Natural killer cell (primary cell): Measurements from ENCODE around the gene CTNNA3. TPM values are rescaled to one million over a fixed set of nuclear protein-coding genes. Genes with fewer than 3 reads are reported as not detected.

Experiments used
- ATAC-seq, 3 donors: fragments of 150-1000 bp in 2 of 3; fragments of 200-7000 bp in 1 of 3; cut with Tn5 transposase; 1 replicate in 1 of 3; 2 replicates in 2 of 3; pipeline ENCODE4 v1.10.0; 2021; ENCODE audit warnings: mild to moderate bottlenecking in 2 of 3, moderate library complexity in 2 of 3
- DNase-seq, 2 donors: peaks; one replicate each; pipeline versions ENCODE4 v3.0.0 to v3.0.0-alpha.2; 2013 to 2021; ENCODE audit warnings: mixed read lengths in 1 of 2
- H3K27ac ChIP-seq: one replicate; pipeline ENCODE4 v1.5.1; 2013; ENCODE audit warnings: mild to moderate bottlenecking, low read length
- H3K27me3 ChIP-seq: one replicate; pipeline ENCODE4 v1.6.1; 2013; ENCODE audit warnings: low read length; ENCODE audit not compliant: control insufficient read depth, insufficient read depth
- H3K36me3 ChIP-seq: one replicate; pipeline ENCODE4 v1.6.1; 2013; ENCODE audit warnings: low read length; ENCODE audit not compliant: control insufficient read depth, insufficient read depth
- H3K4me1 ChIP-seq: one replicate; pipeline ENCODE4 v1.6.1; 2013; ENCODE audit warnings: low read length; ENCODE audit not compliant: control insufficient read depth, insufficient read depth
- H3K4me3 ChIP-seq: one replicate; pipeline ENCODE4 v1.5.1; 2013; ENCODE audit warnings: low read length
- H3K9me3 ChIP-seq: one replicate; pipeline ENCODE4 v1.6.1; 2013; ENCODE audit warnings: low read length; ENCODE audit not compliant: control insufficient read depth, insufficient read depth
- H3K27ac Mint-ChIP-seq, 2 donors: one replicate each; pipeline ENCODE4 v1.8.0; 2022; ENCODE audit warnings: mild to moderate bottlenecking in 2 of 2, mixed read lengths in 2 of 2, moderate library complexity in 1 of 2
- H3K27me3 Mint-ChIP-seq, 2 donors: one replicate each; pipeline ENCODE4 v1.8.0; 2022; ENCODE audit warnings: low read depth in 2 of 2, mixed read lengths in 2 of 2
- H3K36me3 Mint-ChIP-seq: one replicate; pipeline ENCODE4 v1.8.0; 2022; ENCODE audit warnings: mixed read lengths
- H3K4me1 Mint-ChIP-seq, 2 donors: one replicate each; pipeline ENCODE4 v1.8.0; 2022; ENCODE audit warnings: mixed read lengths in 2 of 2
- H3K4me3 Mint-ChIP-seq: one replicate; pipeline ENCODE4 v1.8.0; 2022; ENCODE audit warnings: mild to moderate bottlenecking, moderate library complexity, mixed read lengths
- H3K9me3 Mint-ChIP-seq, 2 donors: one replicate each; pipeline ENCODE4 v1.8.0; 2022; ENCODE audit warnings: mixed read lengths in 2 of 2
- WGBS: methylation state at CpG from one replicate; pipeline ENCODE4 v1.1.7; 2013; ENCODE audit warnings: missing lambda C conversion rate; ENCODE audit not compliant: insufficient coverage; 5-methylcytosine and 5-hydroxymethylcytosine counted together
- intact Hi-C: fragments of 100-400 bp; cut with micrococcal nuclease; formaldehyde crosslinking; loops from one replicate; pipeline ENCODE4 v1.14.2; 2022
- total RNA-seq, 4 donors: library from RNA; stranded (reverse); fragments of 120-200 nt in 1 of 4; gene quantifications; one replicate each; pipeline versions ENCODE4 v1.2.3 to v1.2.4, GENCODE V29; 2013 to 2022
- TF ChIP-seq, protein P1 (sequence below): fragments of 200-600 bp; IDR thresholded peaks from one replicate; pipeline ENCODE4 v1.8.0; 2022; ENCODE audit warnings: antibody characterized with exemption

Gene CTNNA3
- total RNA-seq, 3 donors from 2014 or later (not counting 1 experiment from before 2014, with no cell fraction given) = not detected

DNA sequence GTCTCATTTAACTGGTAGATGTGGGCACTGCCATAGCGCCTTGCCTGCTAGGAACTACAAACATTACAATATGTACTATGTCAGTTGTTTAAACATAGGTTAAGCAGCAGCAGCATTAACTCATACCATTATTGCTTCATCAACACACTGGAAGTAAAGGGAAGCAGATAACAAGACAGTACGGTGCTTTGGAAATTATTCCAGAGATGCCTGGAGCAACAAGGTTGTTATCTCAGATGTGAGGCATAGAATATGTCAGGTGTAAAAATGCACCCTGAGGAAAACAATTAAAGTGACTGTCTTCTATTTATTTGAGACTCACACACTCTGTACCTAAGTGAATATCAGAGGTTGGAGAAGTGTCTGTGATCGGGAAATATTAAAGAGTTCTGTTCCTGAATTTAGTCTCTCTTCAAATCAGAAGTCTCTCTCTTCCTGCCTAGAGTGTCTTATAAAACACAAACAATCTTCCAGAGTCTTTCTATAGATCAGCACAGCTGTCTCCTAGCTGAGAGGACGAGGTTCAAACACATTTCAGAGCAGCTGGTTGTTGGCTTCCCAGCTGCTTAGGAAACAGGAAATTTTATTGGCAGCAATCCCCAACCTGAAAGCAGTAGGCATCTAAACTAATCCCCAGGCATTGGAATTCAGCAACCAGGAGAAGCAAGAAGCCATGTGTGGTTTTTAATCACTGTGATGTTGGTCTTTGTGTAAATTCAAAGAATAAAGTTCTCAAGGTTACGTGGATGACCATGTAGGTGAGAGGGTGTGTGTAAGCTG is 1764.5 kb downstream of the CTNNA3 start:
- H3K9me3 Mint-ChIP-seq = peaks cover 8 to 13% of the 10 kb centered on the region in 2 donors
- no peak overlapping the region for H3K4me3 Mint-ChIP-seq
- H3K27ac Mint-ChIP-seq = no peak overlapping the region
- no peaks in the 10 kb centered on the region for H3K36me3 Mint-ChIP-seq
- no peaks in the 10 kb centered on the region for H3K27me3 Mint-ChIP-seq
- Histone ChIP-seq H3K4me1 (no peaks in the 10 kb centered on the region), H3K36me3 (no peaks in the 10 kb centered on the region), H3K27ac (no peak overlapping the region), H3K4me3 (no peak overlapping the region), H3K27me3 (no peaks in the 10 kb centered on the region), H3K9me3 (no peaks in the 10 kb centered on the region)
- ATAC-seq (no peak), DNase-seq (no peak)
- intact Hi-C loops = no loop called here
- 66% methylated on average over 3 of the region's 5 CpGs for WGBS
- no peaks in the 10 kb centered on the region for H3K4me1 Mint-ChIP-seq
- TF ChIP-seq, protein P1, sequence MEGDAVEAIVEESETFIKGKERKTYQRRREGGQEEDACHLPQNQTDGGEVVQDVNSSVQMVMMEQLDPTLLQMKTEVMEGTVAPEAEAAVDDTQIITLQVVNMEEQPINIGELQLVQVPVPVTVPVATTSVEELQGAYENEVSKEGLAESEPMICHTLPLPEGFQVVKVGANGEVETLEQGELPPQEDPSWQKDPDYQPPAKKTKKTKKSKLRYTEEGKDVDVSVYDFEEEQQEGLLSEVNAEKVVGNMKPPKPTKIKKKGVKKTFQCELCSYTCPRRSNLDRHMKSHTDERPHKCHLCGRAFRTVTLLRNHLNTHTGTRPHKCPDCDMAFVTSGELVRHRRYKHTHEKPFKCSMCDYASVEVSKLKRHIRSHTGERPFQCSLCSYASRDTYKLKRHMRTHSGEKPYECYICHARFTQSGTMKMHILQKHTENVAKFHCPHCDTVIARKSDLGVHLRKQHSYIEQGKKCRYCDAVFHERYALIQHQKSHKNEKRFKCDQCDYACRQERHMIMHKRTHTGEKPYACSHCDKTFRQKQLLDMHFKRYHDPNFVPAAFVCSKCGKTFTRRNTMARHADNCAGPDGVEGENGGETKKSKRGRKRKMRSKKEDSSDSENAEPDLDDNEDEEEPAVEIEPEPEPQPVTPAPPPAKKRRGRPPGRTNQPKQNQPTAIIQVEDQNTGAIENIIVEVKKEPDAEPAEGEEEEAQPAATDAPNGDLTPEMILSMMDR = no peak

DNA sequence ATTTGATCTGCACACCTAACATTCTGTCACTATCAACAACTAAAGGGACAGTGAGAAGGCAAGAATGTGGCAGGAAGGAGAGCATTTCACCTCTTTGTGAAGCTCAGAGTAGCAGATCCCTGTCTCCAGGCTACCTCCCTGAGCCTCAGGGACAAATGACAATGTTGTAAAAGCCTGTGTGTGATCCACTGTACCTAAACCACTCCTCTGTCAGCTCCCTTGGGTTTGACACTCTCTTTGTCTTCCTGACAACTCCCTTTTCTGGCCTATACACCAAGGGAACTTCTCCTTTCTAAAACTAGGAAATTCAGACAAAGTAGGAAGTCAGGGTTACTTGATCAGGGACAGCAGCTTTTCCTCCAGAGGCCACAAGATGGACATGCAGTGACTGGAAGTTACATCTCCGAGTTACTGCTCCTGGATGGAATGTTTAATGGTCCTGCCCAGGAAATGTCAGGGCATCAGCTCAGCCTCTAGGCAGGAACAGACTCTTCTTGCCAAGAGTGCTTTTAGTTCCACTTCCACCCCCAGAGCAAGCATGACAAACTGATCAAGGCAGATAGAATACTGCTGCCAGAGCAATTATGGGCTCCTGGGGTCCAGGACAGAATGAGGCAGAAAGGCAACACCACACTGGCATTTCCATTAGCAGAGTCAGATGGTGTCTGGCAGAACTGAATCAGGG is 1784.7 kb downstream of the CTNNA3 start:
- Histone ChIP-seq H3K27ac (no peak overlapping the region), H3K9me3 (peaks cover 3% of the 10 kb centered on the region), H3K4me1 (no peaks in the 10 kb centered on the region), H3K4me3 (no peak overlapping the region), H3K27me3 (no peaks in the 10 kb centered on the region), H3K36me3 (no peaks in the 10 kb centered on the region)
- DNase-seq = no peak
- WGBS = 0% methylated on average over 1 of the region's 1 CpG
- Mint-ChIP-seq H3K4me3 (no peak overlapping the region), H3K27me3 (no peaks in the 10 kb centered on the region), H3K4me1 (no peaks in the 10 kb centered on the region), H3K27ac (no peak overlapping the region), H3K9me3 (peaks cover 10 to 14% of the 10 kb centered on the region in 2 donors), H3K36me3 (no peaks in the 10 kb centered on the region)
- intact Hi-C loops = no loop called here
- no peak for ATAC-seq
- TF ChIP-seq, protein P1 = no peak

DNA sequence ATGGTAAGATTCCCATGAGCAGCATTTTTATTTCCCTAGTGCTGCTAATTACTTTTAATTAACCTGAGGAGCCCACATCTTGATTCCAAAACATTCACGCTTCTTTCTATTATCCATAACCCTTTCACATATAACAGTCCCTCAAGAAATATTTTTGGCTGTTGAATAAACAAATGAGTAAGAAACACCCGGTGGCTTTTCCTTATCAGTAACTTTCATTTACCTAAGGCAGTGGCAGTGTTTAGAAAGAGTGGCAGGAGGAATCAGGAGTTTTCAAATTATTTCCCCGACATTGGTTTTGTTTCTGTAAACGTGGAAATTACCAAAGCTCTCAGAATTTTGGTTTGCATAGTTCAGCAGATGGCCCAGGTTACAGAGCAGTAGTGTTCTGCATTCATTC is 1785.8 kb downstream of the CTNNA3 start:
- H3K36me3 ChIP-seq = no peaks in the 10 kb centered on the region
- TF ChIP-seq, protein P1 = no peak
- peaks cover 3% of the 10 kb centered on the region for H3K9me3 ChIP-seq
- peaks cover 10 to 12% of the 10 kb centered on the region in 2 donors for H3K9me3 Mint-ChIP-seq
- no peaks in the 10 kb centered on the region for H3K36me3 Mint-ChIP-seq
- whole genome bisulfite sequencing = 93% methylated on average over 2 of the region's 4 CpGs
- H3K4me1 Mint-ChIP-seq = no peaks in the 10 kb centered on the region
- H3K27ac Mint-ChIP-seq = no peak overlapping the region
- no peak overlapping the region for H3K4me3 ChIP-seq
- ATAC-seq = no peak
- H3K27ac ChIP-seq = no peak overlapping the region
- no peaks in the 10 kb centered on the region for H3K27me3 ChIP-seq
- no peak for DNase-seq
- H3K4me1 ChIP-seq = no peaks in the 10 kb centered on the region
- no peak overlapping the region for H3K4me3 Mint-ChIP-seq
- intact Hi-C loops = no loop called here
- no peaks in the 10 kb centered on the region for H3K27me3 Mint-ChIP-seq
